Mammary epithelial cell (primary cell): ENCODE data around the gene TTC28.

Experiments used
- CTCF ChIP-seq, 2 donors: IDR thresholded peaks in 1 of 2; conservative IDR thresholded peaks in 1 of 2; 2 replicates each; pipeline ENCODE4 v1.5.1; 2011 to 2012; ENCODE audit warnings: inconsistent platforms in 2 of 2, low read length in 2 of 2, mild to moderate bottlenecking in 2 of 2, control low read depth in 1 of 2, low read depth in 1 of 2; ENCODE audit not compliant: insufficient read depth in 1 of 2; ENCODE audit errors: extremely low read depth in 1 of 2
- EZH2 ChIP-seq: IDR thresholded peaks from 2 replicates; pipeline ENCODE4 v1.6.1; 2012; ENCODE audit warnings: low read length, inconsistent platforms, borderline replicate concordance

DNA sequence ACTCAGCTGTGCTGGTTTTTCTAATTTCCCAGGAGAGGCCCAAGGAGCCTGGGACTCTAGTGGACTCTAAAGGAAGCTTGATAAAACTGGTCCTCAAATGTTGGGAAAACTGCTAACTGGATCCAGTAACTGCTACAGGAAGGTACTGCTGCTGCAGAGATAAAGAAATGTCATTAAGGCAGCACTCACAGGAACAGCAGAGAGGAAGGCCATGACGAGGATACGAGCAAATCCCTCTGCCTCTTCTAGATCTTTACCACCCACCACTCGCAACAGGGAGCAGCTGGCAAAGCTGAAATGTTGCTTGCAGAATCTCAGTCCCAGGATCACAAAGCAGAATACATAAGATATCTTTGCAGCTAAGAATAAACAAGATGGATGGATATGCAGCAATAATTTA lies 23.5 kb downstream of the TTC28 start:
- TF ChIP-seq CTCF (conservative IDR thresholded peaks at IDR 0.05 in 1 of 2, IDR thresholded peaks at IDR 0.05 in 1 of 2; ENCODE audit: extremely low read depth in 1 of 2, insufficient read depth in 1 of 2, low read depth in 1 of 2, low read length in 2 of 2): no peak
- no peak for TF ChIP-seq EZH2
